Activated CD8-positive, alpha-beta memory T cell treated with anti-CD3 and anti-CD28 coated beads for 4 hours (primary cell): ENCODE results near the gene NKX3-2.
"Not testable (repeated sequence)": the region's sequence is repeated elsewhere in the genome, so short reads cannot be mapped to it uniquely, and the experiment has no call there.

Experiments used
- DNase-seq, 2 donors: peaks; one replicate each; pipeline ENCODE4 v3.0.0-alpha.2; 2020; ENCODE audit warnings: low read depth in 2 of 2

The NKX3-2 gene

DNA sequence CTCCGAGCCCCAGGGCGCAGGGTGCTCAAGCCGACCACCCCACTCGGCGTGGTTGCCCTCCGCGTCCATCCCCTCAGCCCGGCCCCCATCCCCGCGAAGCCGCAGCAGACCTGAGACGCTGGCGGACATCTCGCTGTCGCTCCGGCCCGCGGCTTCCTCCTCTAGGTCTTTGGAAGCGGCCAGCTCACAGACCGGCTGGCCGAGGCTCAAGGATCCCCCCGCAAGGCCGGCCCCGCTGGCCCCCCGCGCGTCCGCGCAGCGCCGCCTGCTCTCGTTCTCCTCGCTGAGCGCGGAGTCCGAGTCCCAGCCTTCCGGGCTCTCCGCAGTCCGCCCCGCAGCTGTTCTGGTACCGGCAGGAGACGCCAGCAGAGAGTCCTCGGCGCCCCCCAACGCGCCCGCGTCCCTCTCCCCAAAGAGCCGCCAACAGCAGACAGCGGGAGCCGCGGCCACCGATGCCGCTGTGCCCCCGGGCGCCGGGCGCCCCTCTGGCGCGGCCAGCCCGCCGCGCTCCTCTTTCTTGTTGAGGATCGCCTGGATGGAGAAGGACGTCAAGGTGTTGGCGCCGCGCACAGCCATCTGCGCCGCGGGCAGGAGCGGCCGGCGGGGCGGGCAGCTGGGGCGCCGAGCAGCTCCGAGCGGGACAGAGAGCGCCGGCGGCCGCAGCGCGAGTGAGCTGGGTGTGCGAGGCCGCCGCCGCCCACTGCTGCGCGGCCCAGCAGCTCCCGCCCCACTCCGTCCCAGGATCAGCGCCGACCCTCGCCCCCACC is at the start of gene NKX3-2:
TSS of gene NKX3-2 (minus strand) at position 670 of the 767 bp plus-strand sequence. CDS start at position 576, 94 bp downstream.
- DNase-seq, result no peak

DNA sequence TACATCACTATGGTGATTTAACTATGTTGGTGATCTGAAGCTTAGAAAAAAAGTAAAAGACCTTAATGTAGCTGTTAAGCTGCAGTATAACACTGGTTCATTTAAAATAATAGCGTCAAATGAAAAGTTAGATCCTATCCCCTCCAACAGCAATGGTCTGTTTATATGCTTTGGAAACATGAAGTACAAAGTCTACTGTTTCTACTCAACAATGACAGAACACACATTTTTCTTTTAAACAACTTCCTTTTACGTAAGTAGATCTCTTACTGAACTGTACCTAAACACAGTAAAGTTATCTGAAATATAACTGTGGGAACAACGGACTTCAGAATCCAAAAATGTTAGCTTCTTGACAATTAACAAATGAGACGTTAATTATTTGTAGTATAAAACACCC is 47.9 kb upstream of the NKX3-2 start:
- DNase-seq, result no peak

DNA sequence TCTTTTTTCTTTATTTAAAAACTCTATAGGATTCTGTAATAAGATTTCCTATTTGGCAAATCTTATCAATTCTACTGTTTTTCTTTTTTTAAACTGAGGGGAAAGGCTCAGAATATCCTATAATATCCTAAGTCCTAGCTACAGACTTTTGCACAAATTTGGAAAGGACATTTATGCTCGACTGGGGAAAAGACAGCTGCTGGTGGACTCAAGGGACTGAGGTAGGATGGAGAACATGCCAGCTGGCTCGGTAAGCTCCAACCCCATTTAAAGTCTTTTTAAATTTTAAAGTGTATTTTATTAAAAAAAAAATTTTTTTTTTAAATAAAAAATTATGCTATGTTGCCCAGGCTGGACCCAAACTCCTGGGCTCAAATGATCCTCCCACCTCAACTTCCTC is 46.5 kb upstream of the NKX3-2 start:
- no peak for DNase-seq

DNA sequence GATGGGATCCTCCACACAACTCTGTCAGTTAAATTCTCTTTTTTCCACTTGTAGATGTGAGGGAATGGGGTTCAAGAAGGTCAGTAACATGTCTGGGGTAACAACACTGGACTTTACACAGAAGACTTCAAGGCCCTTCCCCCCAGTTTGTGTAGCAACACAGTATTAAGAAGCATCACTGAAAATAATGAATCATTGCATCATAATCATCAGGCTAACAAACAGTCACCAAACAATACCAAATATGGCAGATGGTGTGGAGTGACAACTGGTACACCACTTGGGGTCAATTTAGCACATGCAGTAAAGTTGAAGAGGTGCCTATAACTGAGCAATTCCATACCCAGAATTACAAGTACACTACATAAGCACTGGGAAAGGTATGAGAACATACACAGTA is 44.6 kb upstream of the NKX3-2 start:
- DNase-seq, result no peak

DNA sequence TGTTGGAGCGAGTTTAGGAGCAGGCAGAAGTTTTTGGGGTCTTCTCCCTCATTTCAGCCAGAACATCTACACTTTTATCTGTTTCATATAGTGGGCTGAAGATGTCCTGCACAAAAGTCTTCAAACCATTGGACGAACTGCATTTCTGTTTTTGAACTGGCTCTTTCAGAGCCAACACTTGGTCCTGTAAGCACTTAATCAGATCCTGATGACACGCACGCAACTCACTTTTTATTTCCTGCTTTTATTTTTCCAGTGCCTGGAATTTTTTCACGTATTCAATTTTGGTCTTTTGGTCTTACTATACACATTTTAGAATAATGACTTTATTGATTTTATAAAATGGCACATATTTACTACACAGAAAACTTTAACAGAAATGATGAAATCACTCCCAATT is 40.2 kb upstream of the NKX3-2 start:
- DNase-seq, result no peak

DNA sequence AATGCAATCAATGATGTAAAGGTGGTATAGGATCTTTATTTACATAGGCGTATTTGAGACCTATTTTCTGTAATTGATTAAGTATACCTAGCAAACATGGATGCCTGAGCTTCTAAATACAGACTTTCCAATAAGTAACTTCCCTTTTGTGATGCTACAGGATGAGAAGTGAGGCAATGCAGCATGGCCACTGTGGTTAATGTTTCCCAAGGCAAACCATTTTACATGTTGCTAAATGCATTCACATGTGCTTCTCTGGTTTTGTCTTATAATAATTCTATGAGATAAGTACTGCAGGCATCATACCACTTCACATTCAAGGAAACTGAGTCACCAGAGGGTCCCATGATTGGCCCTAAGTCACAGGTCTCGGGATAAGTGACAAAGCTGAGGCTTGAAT is 35.7 kb upstream of the NKX3-2 start:
- no peak for DNase-seq

DNA sequence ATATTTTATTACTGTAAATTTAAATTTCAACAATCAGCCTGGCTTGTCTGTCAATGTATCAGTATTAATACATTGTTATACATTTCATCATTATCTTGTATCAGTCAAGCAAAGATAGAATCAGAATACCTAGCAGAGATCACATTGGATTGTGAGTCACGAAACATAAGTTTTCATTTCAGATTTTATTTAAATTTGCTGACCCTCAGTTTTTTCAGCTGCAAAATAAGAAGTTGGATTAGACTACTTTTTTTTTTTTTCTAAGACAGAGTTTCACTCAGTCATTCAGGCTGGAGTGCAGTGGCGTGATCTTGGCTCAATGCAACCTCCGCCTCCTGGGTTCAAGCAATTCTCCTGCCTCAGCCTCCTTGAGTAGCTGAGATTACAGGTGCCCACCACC is 33.4 kb upstream of the NKX3-2 start:
- no peak for DNase-seq

DNA sequence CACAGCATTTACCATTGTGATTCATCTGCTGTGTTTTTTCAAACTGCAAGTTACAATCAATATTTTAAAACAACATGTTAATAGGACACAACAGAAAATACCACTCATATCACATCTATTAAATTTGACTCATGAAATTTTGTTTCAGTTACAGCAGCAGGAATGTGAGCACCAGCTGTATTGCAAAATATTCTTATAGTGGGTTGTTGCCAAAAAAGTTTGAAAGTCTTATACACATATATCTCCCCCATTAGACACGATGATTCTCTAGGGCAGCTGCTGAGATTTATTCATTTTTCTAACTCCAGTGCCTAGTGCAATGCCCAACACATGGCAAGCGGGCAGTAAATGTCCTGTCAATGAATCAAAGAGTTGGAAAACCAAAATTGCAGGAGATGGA is 26.6 kb upstream of the NKX3-2 start:
- DNase-seq, result no peak

DNA sequence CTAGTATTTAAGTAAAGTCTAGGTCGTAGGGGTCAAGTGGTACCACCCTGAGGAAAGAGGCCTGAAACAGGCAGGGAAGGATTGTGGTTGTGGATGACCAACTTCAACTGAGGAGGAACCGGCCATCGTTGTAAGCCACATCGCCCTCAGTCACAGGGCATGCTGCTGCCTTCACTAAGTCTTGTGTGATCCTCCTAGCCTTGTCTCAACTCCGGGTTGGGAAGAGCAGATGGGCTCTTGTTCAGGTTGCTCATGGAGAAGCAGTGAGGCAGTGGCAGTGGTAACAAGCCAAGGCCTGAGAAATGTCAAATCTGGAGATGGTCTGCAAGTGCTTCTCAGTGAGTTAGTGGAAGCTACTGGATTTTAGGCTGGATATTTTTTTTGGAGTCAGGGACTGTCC is 22.8 kb upstream of the NKX3-2 start:
- no peak for DNase-seq

DNA sequence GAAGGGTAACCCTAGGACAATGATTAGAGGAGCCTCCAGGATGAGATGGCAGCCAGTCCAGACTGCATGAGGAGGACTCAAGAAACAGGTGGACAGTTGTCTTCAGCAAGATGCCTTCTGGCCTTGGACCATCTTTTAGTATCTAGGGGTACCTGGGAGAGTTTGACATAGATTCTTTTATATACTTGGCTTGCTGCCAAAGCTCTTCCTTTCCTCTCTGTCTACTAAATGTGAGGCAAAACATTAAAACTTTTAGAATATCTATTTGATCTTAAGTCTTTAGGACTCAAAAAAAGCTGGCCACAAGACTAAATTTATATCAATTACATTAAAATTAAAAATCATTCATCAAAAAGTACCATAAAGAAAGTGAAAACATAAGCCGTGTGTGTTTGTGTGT is 18.6 kb upstream of the NKX3-2 start:
- DNase-seq, result no peak

DNA sequence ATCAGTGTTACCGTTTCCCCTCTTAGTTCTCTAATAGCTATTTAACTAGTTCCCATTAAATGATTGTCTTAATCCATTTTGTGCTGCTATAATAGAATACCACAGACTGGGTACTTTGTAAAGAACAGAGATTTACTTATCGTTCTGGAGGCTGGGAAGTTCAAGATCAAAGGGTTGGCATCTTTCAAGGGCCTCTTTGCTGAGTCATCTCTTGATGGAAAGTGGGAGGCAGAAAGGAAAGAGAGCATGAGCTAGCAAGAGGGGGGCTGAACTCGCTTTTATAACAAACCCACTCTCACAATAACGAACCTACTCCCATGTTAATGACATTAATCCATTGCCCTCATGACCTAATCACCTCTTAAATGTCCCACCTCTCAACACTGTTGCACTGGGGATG is 17.4 kb upstream of the NKX3-2 start:
- no peak for DNase-seq

DNA sequence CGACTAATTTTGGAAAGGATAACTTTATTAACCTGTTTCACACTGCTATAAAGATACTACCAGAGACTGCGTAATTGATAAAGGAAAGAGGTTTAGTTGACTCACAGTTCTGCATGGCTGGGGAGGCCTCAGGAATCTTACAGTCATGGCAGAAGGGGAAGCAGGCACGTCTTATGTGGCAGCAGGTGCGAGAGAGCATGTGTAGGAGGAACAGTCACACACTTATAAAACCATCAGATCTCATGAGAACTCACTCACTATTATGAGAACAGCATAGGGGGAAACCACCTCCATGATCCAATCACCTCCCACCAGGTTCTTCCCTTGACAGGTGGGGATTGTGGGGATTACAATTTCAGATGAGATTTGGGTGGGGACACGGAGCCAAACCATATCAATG is 15.8 kb upstream of the NKX3-2 start:
- not testable (repeated sequence) for DNase-seq

DNA sequence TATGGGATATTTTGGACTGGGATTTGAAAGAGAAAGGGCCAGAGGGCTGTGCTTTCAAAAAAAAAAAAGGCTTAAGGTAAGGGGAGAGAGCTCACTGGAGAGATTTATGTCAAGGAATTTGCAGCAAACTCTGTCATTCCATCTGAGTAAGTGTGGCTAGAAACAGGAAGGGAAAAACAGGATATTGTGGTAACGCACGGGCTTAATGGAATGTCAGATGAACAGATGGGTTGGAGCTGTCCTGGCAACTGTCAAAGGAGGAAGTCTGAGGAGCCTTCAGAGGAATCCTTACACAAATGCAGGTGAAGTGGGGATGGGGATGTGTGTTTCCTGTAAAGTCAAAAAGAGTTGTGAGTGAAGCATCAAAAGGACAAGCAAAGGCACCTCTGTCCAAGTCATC is 15.1 kb upstream of the NKX3-2 start:
- DNase-seq, result no peak

DNA sequence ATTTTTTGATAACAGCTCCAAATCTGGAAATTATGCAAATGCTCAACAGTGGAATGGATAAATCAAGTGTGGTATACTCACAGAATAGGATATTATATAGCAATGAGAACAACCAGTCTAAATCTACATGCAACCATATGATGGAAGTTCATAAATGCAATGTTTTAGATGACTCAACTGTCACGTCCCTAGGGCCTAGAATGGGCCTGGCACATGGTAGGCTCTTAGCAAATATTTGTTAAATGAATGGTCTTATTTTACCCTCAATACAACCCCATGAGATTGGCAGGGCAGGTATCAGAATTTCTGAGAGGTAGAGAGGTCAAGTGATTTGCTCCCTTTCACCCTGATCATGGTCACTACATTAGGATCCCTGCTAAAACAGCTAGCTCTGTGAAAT is 14.6 kb upstream of the NKX3-2 start:
- DNase-seq, result no peak

DNA sequence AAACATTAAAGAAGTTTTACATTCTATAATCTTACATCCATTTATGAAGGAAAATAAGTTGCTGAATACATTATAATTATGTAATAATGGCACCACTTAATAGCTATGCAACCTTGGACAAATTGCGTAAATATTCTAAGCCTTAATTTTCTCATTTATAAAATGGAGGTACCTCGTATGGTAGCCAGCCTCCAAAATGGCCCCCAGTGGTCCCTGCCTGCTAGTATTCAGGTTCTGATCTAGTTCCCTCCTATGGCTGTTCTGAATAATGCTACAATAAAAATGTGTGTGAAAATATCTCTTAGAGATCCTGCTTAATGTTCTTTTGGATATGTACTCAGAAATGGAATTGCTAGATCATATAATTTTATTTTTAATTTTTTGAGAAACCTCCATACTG is 11.0 kb upstream of the NKX3-2 start:
- no peak for DNase-seq

DNA sequence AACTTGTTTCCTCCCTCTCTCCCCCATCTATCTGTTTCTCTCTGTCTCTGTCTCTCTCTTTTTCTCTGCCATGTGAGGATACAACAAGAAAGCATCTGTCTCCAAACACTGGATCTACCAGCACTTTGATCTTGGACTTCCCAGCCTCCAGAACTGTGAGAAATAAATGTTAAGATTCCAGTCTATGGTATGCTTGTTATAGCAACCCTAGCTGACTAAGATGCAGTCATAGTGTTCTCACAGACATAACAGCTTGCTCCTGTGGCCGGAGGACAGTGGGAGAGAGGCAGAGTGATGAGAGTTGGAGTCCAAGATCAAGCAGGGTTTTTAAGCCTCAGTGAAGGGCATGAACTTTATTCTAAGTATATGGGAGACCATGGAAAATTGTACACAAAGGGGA is 8.8 kb upstream of the NKX3-2 start:
- no peak for DNase-seq

DNA sequence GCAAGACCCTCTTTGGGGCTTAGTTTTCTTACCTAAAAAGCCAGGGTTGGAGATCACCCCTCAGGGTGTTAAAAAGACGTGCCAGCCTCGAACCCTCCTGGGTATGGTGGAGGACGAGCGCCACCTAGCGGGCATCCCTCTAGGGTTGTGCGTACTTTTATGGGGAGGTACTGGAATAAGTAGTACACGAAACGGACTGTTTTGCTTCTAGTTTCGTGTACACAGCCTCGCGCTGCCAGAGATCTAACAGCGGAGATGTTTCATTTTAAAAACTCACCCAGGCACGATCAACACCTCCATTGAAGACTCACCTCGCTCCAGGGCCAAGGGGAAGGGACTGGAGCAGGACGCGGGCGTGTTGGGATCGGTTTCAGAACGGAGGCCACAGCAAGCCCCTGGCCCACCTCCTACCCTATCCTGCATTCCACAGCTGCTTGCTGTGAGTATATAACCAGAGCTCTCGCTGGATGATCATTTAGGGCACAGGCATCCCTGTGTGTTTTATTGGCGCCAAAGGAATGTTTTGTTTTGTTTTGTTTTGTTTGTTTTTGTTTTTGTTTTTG is 4.8 kb upstream of the NKX3-2 start:
- peak; percentile 67 to 68 for DNase-seq

DNA sequence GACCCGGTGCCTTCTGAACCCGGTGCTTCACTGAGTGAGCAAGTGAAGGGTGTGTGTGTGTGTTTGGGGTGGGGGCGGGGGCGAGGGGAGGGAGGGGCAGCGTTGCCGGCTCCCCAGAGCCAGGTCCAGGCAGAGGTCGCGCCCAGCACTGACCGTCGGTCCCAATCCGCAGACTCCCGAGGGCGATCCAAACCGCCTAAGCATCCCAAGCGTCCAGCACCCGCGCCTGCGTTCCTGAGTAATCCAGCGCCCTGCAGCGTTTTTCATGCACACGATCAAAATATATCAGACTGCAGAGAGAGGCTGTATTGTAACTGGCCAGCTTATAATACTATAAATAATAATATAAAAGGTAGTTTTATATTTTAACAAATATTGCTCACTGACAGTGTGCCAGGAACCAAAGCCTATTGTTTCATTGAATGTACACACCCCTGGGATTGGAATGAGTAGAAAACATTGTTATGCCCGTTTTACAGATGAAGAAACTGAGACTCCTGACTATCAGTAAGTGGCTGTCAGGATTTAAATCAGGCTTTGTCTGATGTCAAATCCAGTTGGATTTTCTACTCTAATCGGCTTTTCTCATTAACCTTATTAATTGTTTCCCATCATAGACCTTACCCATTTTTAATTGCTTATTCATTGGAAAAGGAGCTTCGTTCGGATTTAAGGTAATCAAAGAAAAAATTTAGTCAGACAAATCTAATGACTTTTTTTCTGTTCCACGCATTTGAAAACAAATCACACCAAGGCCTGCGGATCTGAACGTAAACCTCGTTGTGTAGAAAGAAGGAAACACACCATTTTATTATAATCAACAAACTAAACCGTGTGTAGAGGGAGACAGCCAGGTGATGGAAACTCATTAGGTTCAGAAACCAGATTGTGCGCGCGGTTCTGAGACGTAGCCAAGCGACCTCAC is 4.0 kb upstream of the NKX3-2 start:
- no peak for DNase-seq

DNA sequence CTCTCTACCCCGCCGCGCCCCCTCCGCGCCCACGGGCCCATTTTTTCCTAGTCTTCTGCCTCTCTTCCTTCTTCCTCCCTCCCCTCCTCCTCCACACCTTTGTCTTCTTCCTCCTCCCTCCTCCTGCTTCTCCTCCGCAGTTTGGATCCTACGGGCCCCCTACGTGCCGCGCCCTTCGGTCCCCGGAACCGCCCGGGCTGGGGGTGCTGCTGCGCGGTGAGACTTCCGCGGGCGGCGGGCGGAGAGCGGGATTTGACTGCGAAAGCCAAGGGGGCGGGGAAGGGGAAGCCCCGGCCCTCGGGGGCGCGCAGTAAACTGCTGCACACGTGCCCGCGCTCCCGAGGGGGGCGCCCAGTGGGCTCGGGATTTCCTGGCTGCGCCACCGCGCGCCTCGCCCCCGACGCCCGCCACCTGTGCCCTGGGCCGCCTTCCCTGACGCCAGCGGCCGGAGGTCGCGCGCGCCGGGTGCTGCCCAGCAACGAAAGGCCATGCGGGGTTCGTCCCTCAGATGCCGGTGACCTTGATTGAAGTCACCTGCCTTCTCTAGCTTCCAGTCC is 3.3 kb upstream of the NKX3-2 start:
- DNase-seq, result no peak

DNA sequence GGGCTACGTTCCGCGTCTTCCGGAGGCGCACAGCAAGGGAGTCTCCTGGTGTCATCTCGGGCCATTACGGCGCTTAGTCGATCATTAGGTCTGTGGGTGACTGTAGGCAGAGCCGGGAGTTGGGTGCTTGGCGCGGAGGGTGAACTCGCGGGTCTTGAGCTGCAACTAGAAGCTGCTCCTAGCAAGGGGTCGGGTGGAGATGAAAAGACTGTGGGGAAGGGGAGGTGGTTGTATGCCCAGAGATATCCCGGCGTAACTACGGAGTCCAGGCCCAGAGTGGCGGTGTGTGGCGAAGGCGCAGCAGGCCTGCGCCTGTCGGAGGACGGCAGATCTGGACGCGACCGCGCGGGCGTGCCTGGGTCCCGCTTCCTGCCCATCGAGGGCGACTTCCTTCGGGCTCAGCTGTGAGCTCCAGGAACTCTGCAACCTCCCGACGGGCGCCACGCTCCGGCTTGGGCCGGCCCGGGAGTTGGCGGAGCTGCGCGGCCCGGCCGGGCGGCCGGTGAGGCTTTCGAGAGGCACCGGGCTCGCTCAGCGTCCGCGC is 2.7 kb upstream of the NKX3-2 start:
- DNase-seq, result no peak

DNA sequence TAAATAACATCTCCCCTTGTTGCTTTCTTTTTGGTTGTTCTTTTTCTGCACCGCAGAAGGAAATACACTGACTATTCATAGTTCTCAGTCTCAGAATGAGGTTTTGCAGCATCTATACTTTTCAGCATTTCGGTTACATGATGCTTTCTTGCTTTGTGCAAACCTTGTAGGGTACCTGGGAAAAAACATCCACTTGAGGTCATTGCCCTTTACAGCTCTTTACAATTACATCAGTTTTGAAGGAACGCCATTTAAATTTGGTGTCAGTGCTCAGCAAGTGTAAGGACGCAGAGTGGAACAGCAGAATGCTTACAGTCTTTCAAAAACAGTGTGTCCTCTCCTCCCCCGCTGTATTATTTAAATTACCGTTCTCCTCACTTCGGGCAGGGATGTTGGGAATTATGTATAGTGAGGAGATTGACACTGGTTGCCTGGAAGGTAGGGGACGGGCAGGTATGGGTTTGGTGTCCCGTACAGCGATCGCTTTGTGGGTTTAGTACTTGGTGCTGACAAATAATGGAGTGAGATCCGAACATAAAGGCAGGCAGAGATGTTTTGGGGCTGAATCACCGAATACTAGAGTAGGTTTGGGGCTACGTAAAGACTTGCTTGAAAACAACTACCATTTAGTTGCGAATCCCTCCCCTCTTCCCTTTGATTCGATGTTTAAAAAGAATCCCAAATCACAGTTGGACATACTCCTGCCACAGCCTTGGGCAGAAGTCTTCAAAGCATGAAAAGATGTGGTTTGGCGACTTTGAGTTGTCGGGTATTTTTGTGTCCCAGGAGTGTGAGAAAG is 2.0 kb upstream of the NKX3-2 start:
- no peak for DNase-seq
